DOHH2 (cell line): ENCODE measurements around the gene PSENEN.

ENCODE experiments used
- CTCF ChIP-seq: fragments of 200-600 bp; sonication (generic); IDR thresholded peaks from one replicate; pipeline ENCODE4 v1.5.1; 2014; ENCODE audit warnings: antibody characterized with exemption, mild to moderate bottlenecking, low read depth, low read length; ENCODE audit not compliant: poor library complexity, severe bottlenecking
- EZH2phosphoT487 ChIP-seq: fragments of 200-600 bp; sonication (generic); IDR thresholded peaks from 2 replicates; pipeline ENCODE4 v1.6.1; 2017; ENCODE audit warnings: borderline replicate concordance, mild to moderate bottlenecking, antibody characterized with exemption, low read length, moderate library complexity, mixed read lengths

GRCh38 chr19:35787227-35787799 is 41.9 kb downstream of the PSENEN start:
- TF ChIP-seq CTCF (no peak), EZH2phosphoT487 (no peak)
